GM23338 (cell line): ENCODE data around the gene ARID4B. TPM values are rescaled to one million over a fixed set of nuclear protein-coding genes. Genes with fewer than 3 reads are reported as not detected.

Source experiments
- ATAC-seq: fragments of 200-7000 bp; cut with Tn5 transposase; 3 replicates; pipeline ENCODE4 v1.9.1; 2020
- DNase-seq: peaks from one replicate; pipeline ENCODE4 v3.0.0-alpha.2; 2015; ENCODE audit warnings: low spot score
- H2AFZ ChIP-seq: fragments of 200-600 bp; sonication (generic); 2 replicates; pipeline ENCODE4 v1.8.0; 2016; ENCODE audit warnings: antibody characterized with exemption, mild to moderate bottlenecking, moderate library complexity
- H3F3A ChIP-seq: fragments of 200-600 bp; sonication (generic); replicated peaks from 2 replicates; pipeline ENCODE4 v1.8.0; 2017; ENCODE audit warnings: antibody characterized with exemption, mixed run types, low read depth
- H3K27ac ChIP-seq: fragments of 200-600 bp; sonication (generic); 2 replicates; pipeline ENCODE4 v1.6.1; 2016; ENCODE audit warnings: low read depth
- H3K27me3 ChIP-seq: fragments of 200-600 bp; sonication (generic); 2 replicates; pipeline ENCODE4 v1.8.0; 2016; ENCODE audit warnings: mild to moderate bottlenecking, mixed run types, moderate library complexity; ENCODE audit not compliant: insufficient read depth
- H3K36me3 ChIP-seq: fragments of 200-600 bp; sonication (generic); 2 replicates; pipeline ENCODE4 v1.8.0; 2016; ENCODE audit warnings: mild to moderate bottlenecking; ENCODE audit not compliant: insufficient read depth
- H3K4me1 ChIP-seq: fragments of 200-600 bp; sonication (generic); 2 replicates; pipeline ENCODE4 v1.8.0; 2016; ENCODE audit warnings: mild to moderate bottlenecking, moderate library complexity; ENCODE audit not compliant: insufficient read depth
- H3K4me2 ChIP-seq: fragments of 200-600 bp; sonication (generic); 2 replicates; pipeline ENCODE4 v1.7.1; 2017; ENCODE audit warnings: mixed run types
- H3K4me3 ChIP-seq: fragments of 200-600 bp; sonication (generic); 2 replicates; pipeline ENCODE4 v1.6.1; 2016; ENCODE audit warnings: mixed run types
- H3K79me2 ChIP-seq: fragments of 200-600 bp; sonication (generic); replicated peaks from 2 replicates; pipeline ENCODE4 v1.8.0; 2017; ENCODE audit warnings: mild to moderate bottlenecking; ENCODE audit not compliant: insufficient read depth
- H3K9me2 ChIP-seq: fragments of 200-600 bp; sonication (generic); 2 replicates; pipeline ENCODE4 v1.8.0; 2017; ENCODE audit not compliant: insufficient read depth
- H4K20me1 ChIP-seq: fragments of 200-600 bp; sonication (generic); replicated peaks from 2 replicates; pipeline ENCODE4 v1.8.0; 2017; ENCODE audit warnings: mild to moderate bottlenecking; ENCODE audit not compliant: insufficient read depth
- H3K27ac Mint-ChIP-seq: 2 replicates; pipeline ENCODE4 v1.8.0; 2020; ENCODE audit warnings: inconsistent platforms, mild to moderate bottlenecking, moderate library complexity, mixed read lengths
- H3K27me3 Mint-ChIP-seq: 3 replicates; pipeline ENCODE4 v1.8.0; 2022; ENCODE audit warnings: low read depth, mild to moderate bottlenecking, moderate library complexity, mixed read lengths, inconsistent platforms; ENCODE audit not compliant: insufficient read depth, poor library complexity
- H3K36me3 Mint-ChIP-seq: 3 replicates; pipeline ENCODE4 v1.8.0; 2021; ENCODE audit warnings: low read depth, mild to moderate bottlenecking, inconsistent platforms, moderate library complexity, mixed read lengths
- H3K4me1 Mint-ChIP-seq: 3 replicates; pipeline ENCODE4 v1.8.0; 2020; ENCODE audit warnings: mild to moderate bottlenecking, inconsistent platforms, mixed read lengths
- H3K4me3 Mint-ChIP-seq: 3 replicates; pipeline ENCODE4 v1.8.0; 2021; ENCODE audit warnings: moderate library complexity, mild to moderate bottlenecking, inconsistent platforms, mixed read lengths
- H3K9me3 Mint-ChIP-seq: 3 replicates; pipeline ENCODE4 v1.8.0; 2020; ENCODE audit warnings: moderate library complexity, mild to moderate bottlenecking, inconsistent platforms, mixed read lengths
- CREB1 ChIP-seq: fragments of 250-450 bp; sonication (Bioruptor Pico); IDR thresholded peaks from 2 replicates; pipeline ENCODE4 v1.5.0; 2020; ENCODE audit warnings: low read depth, mild to moderate bottlenecking, moderate library complexity
- ETS1 ChIP-seq: IDR thresholded peaks from 2 replicates; pipeline ENCODE4 v1.6.1; 2016; ENCODE audit warnings: antibody characterized with exemption
- EZH2 ChIP-seq: fragments of 200-600 bp; sonication (generic); IDR thresholded peaks from one replicate; pipeline ENCODE4 v1.8.0; 2017; ENCODE audit warnings: antibody characterized with exemption, mild to moderate bottlenecking, low read depth; ENCODE audit not compliant: unreplicated experiment
- EZH2phosphoT487 ChIP-seq: fragments of 200-600 bp; sonication (generic); IDR thresholded peaks from one replicate; pipeline ENCODE4 v1.8.1; 2018; ENCODE audit warnings: antibody characterized with exemption; ENCODE audit not compliant: unreplicated experiment
- JUNB ChIP-seq: IDR thresholded peaks from one replicate; pipeline ENCODE4 v1.6.1; 2016; ENCODE audit warnings: antibody characterized with exemption; ENCODE audit not compliant: unreplicated experiment
- NANOG ChIP-seq: IDR thresholded peaks from 2 replicates; pipeline ENCODE4 v1.6.1; 2016; ENCODE audit warnings: antibody characterized with exemption, borderline replicate concordance
- POLR2AphosphoS5 ChIP-seq: IDR thresholded peaks from 2 replicates; pipeline ENCODE4 v1.6.1; 2016; ENCODE audit warnings: antibody characterized with exemption, low read depth
- REST ChIP-seq: IDR thresholded peaks from one replicate; pipeline ENCODE4 v1.6.1; 2018; ENCODE audit warnings: antibody characterized with exemption; ENCODE audit not compliant: unreplicated experiment
- STAT1 ChIP-seq: IDR thresholded peaks from one replicate; pipeline ENCODE4 v1.6.1; 2016; ENCODE audit warnings: antibody characterized with exemption; ENCODE audit not compliant: unreplicated experiment
- ZNF114 ChIP-seq: fragments of 250-450 bp; sonication (Bioruptor Pico); IDR thresholded peaks from 2 replicates; pipeline ENCODE4 v1.5.0; 2020; ENCODE audit warnings: mild to moderate bottlenecking, moderate library complexity
- ZNF331 ChIP-seq: fragments of 250-450 bp; sonication (Bioruptor Pico); IDR thresholded peaks from 2 replicates; pipeline ENCODE4 v1.5.0; 2020; ENCODE audit warnings: low read depth, mild to moderate bottlenecking, moderate library complexity
- polyA plus RNA-seq: library from polyadenylated mRNA; unstranded; fragments of >200 nt; fragmentation: Nextera tagmentation; extraction: Ambion mirVana; gene quantifications from 2 replicates; pipeline ENCODE4 v1.2.1, GENCODE V29; 2016
- total RNA-seq: library from RNA; depleted of rRNA; stranded (reverse); fragments of >200 nt; shearing (Covaris generic); gene quantifications from 2 replicates; pipeline ENCODE4 v1.2.3, GENCODE V29; 2014
- TF ChIP-seq, protein P1 (sequence below): fragments of 250-450 bp; sonication (Bioruptor Pico); IDR thresholded peaks from 2 replicates; pipeline ENCODE4 v1.5.0; 2020; ENCODE audit warnings: mild to moderate bottlenecking, moderate library complexity
- TF ChIP-seq, protein P2 (sequence below), 2 experiments: fragments of 200-600 bp in 1 of 2; sonication (generic) in 1 of 2; conservative IDR thresholded peaks; 2 replicates each; pipeline versions ENCODE4 v1.5.1 to v1.6.1; 2016 to 2017; ENCODE audit warnings: antibody characterized with exemption in 2 of 2, low read depth in 2 of 2, mild to moderate bottlenecking in 2 of 2, moderate library complexity in 1 of 2

The ARID4B gene
- total and polyA plus RNA-seq, 2 experiments from 2014 or later, result 25.1 to 59.8 TPM

DNA sequence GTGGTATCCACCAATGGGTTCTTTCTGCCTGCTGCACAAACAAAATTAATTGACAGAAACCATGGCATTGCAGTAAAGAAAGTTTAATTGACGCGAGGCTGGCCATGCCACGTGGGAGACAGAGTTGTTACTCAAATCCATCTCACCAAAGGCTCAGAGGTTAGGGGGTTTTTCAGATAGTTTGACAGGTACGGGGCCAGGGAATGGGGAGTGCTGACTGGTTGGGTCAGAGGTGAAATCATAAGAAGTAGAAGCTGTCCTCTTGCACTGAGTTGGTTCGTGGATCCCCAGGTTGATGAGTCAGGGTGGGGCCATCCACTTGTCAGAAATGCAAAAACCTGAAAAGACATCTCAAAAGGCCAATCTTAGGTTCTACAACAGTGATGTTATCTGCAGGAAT is 38.3 kb upstream of the ARID4B start:
- peaks cover 6% of the 10 kb centered on the region; the same call in 1 of the 2 replicates for H3F3A ChIP-seq
- Mint-ChIP-seq H3K27ac (peak overlapping the region; percentile 19; the same call in 1 of the 2 replicates), H3K36me3 (peaks cover 10% of the 10 kb centered on the region), H3K4me1 (peaks cover 12% of the 10 kb centered on the region; the same call in 2 of the 3 replicates), H3K9me3 (no peaks in the 10 kb centered on the region), H3K27me3 (peaks cover 7% of the 10 kb centered on the region), H3K4me3 (peak overlapping the region; percentile 91)
- peaks cover 4% of the 10 kb centered on the region; the same call in 1 of the 2 replicates for H3K4me1 ChIP-seq
- no peak for ATAC-seq
- H2AFZ ChIP-seq, result peak overlapping the region; percentile 49; the same call in 1 of the 2 replicates
- peak overlapping the region; percentile 71 for H3K4me2 ChIP-seq
- TF ChIP-seq NANOG (no peak), EZH2phosphoT487 (no peak), EZH2 (no peak), JUNB (no peak), ZNF331 (CRISPR knock-in tag) (no peak), ETS1 (no peak), ZNF114 (CRISPR knock-in tag) (no peak), POLR2AphosphoS5 (no peak), CREB1 (no peak), STAT1 (no peak), REST (no peak)
- TF ChIP-seq, protein P1, sequence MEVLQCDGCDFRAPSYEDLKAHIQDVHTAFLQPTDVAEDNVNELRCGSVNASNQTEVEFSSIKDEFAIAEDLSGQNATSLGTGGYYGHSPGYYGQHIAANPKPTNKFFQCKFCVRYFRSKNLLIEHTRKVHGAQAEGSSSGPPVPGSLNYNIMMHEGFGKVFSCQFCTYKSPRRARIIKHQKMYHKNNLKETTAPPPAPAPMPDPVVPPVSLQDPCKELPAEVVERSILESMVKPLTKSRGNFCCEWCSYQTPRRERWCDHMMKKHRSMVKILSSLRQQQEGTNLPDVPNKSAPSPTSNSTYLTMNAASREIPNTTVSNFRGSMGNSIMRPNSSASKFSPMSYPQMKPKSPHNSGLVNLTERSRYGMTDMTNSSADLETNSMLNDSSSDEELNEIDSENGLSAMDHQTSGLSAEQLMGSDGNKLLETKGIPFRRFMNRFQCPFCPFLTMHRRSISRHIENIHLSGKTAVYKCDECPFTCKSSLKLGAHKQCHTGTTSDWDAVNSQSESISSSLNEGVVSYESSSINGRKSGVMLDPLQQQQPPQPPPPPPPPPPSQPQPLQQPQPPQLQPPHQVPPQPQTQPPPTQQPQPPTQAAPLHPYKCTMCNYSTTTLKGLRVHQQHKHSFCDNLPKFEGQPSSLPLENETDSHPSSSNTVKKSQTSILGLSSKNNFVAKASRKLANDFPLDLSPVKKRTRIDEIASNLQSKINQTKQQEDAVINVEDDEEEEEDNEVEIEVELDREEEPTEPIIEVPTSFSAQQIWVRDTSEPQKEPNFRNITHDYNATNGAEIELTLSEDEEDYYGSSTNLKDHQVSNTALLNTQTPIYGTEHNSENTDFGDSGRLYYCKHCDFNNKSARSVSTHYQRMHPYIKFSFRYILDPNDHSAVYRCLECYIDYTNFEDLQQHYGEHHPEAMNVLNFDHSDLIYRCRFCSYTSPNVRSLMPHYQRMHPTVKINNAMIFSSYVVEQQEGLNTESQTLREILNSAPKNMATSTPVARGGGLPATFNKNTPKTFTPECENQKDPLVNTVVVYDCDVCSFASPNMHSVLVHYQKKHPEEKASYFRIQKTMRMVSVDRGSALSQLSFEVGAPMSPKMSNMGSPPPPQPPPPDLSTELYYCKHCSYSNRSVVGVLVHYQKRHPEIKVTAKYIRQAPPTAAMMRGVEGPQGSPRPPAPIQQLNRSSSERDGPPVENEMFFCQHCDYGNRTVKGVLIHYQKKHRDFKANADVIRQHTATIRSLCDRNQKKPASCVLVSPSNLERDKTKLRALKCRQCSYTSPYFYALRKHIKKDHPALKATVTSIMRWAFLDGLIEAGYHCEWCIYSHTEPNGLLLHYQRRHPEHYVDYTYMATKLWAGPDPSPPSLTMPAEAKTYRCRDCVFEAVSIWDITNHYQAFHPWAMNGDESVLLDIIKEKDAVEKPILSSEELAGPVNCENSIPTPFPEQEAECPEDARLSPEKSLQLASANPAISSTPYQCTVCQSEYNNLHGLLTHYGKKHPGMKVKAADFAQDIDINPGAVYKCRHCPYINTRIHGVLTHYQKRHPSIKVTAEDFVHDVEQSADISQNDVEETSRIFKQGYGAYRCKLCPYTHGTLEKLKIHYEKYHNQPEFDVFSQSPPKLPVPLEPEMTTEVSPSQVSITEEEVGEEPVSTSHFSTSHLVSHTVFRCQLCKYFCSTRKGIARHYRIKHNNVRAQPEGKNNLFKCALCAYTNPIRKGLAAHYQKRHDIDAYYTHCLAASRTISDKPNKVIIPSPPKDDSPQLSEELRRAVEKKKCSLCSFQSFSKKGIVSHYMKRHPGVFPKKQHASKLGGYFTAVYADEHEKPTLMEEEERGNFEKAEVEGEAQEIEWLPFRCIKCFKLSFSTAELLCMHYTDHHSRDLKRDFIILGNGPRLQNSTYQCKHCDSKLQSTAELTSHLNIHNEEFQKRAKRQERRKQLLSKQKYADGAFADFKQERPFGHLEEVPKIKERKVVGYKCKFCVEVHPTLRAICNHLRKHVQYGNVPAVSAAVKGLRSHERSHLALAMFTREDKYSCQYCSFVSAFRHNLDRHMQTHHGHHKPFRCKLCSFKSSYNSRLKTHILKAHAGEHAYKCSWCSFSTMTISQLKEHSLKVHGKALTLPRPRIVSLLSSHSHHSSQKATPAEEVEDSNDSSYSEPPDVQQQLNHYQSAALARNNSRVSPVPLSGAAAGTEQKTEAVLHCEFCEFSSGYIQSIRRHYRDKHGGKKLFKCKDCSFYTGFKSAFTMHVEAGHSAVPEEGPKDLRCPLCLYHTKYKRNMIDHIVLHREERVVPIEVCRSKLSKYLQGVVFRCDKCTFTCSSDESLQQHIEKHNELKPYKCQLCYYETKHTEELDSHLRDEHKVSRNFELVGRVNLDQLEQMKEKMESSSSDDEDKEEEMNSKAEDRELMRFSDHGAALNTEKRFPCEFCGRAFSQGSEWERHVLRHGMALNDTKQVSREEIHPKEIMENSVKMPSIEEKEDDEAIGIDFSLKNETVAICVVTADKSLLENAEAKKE (CRISPR knock-in tag), result no peak
- TF ChIP-seq, protein P2, sequence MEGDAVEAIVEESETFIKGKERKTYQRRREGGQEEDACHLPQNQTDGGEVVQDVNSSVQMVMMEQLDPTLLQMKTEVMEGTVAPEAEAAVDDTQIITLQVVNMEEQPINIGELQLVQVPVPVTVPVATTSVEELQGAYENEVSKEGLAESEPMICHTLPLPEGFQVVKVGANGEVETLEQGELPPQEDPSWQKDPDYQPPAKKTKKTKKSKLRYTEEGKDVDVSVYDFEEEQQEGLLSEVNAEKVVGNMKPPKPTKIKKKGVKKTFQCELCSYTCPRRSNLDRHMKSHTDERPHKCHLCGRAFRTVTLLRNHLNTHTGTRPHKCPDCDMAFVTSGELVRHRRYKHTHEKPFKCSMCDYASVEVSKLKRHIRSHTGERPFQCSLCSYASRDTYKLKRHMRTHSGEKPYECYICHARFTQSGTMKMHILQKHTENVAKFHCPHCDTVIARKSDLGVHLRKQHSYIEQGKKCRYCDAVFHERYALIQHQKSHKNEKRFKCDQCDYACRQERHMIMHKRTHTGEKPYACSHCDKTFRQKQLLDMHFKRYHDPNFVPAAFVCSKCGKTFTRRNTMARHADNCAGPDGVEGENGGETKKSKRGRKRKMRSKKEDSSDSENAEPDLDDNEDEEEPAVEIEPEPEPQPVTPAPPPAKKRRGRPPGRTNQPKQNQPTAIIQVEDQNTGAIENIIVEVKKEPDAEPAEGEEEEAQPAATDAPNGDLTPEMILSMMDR (conservative IDR thresholded peaks at IDR 0.05; ENCODE audit: low read depth in 2 of 2), result no peak
- peaks cover 18% of the 10 kb centered on the region; the same call in 1 of the 2 replicates for H4K20me1 ChIP-seq
- H3K27ac ChIP-seq, result no peak overlapping the region; the same call in 1 of the 2 replicates
- peaks cover 34% of the 10 kb centered on the region for H3K79me2 ChIP-seq
- DNase-seq, result no peak
- no peak overlapping the region for H3K4me3 ChIP-seq
- no peaks in the 10 kb centered on the region for H3K27me3 ChIP-seq
- no peaks in the 10 kb centered on the region for H3K36me3 ChIP-seq
- no peaks in the 10 kb centered on the region for H3K9me2 ChIP-seq
